GF-D8 (cell line): ENCODE results near the gene LGALS8.

Experiments used
- DNase-seq: peaks from one replicate; lab custom pipeline; 2025; lab: John Stamatoyannopoulos, UW

Gene LGALS8

DNA sequence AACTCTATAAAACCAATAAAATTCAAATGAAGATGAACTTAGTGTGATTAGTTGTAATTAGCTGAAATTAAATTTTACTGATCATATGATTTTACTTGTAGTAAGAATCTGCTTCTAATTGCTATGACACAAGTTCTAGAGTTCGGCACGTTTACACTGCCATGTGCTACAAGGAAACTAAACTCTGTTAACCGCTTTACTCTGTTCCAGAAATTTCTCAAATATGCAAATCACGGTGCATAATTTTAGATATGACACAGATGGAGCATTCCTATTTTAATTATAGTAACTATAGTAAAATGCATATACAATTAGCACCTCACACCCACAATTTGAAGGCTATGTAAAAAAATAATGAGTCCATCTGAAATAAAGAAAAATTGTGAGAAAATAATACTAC lies 65.7 kb downstream of the LGALS8 start:
- no peak for DNase-seq

DNA sequence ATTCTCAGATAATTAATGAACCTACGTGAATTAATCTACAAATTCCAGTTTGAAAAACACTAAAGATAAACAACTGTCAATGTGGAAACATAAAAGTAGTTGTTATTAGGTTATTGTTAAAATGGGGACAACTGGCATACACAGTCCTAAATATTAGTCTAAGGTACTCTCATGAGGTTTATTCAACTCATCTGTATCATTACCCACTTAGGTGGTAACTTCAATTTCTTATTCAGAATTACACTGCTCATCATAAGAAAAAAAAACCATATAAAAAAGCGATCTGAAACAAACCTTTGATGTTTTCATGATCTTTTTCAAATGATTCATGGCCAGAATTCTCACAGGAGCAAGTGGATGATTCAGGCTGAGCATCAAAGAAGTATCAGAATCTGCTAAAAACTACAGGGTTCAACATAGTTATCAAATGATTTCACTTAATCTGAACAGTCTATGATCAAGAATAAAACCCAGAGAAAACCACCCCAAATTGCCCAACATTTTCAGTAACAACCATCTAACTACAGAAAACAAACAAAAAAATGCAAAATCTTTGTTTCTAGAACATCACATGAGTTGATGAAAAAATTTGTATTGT lies 66.9 kb downstream of the LGALS8 start:
- no peak for DNase-seq

DNA sequence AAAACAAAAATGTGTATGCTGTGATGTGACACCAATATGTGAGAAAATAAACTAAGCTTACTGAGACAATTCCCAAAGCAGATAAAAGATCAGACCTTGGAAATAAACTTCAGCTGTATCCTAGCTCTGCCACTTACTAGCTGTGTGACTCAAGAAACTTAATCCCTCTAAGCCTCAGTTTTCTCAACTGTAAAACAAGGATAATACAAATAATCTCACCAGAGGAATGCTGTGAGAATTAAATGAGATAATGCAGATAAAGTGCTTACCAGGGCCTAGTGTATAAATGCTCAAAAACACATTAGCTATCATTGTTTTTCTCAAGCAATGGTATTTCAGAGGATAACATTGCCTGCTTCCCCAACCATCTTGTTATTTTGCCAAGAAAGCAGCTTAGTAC lies 78.4 kb downstream of the LGALS8 start:
- no peak for DNase-seq
